GM12891 (cell line): ENCODE data around the gene RPL9.
"Not testable (repeated sequence)": the region's sequence is repeated elsewhere in the genome, so short reads cannot be mapped to it uniquely, and the experiment has no call there.

Source experiments
- DNase-seq: peaks from one replicate; pipeline ENCODE4 v3.0.0; 2011; ENCODE audit warnings: low spot score; ENCODE audit not compliant: insufficient read length
- FAIRE-seq: peaks from 2 replicates; lab custom pipeline; 2011; peaks lifted over from hg19 to GRCh38; lab: Jason Lieb, UNC
- PAX5 ChIP-seq: IDR thresholded peaks from 2 replicates; pipeline ENCODE4 v1.6.1; 2011; ENCODE audit warnings: low read length, moderate library complexity, mild to moderate bottlenecking; ENCODE audit not compliant: insufficient read depth, severe bottlenecking
- POLR2A ChIP-seq: IDR thresholded peaks from 2 replicates; pipeline ENCODE4 v1.6.1; 2011; ENCODE audit warnings: low read depth, low read length, control low read depth
- POLR2AphosphoS5 ChIP-seq: IDR thresholded peaks from 2 replicates; pipeline ENCODE4 v1.6.1; 2011; ENCODE audit warnings: low read depth, low read length, control low read depth
- POU2F2 ChIP-seq: IDR thresholded peaks from 2 replicates; pipeline ENCODE4 v1.6.1; 2011; ENCODE audit warnings: low read depth, mild to moderate bottlenecking, control low read depth, low read length, moderate library complexity
- SPI1 ChIP-seq: IDR thresholded peaks from 2 replicates; pipeline ENCODE4 v1.6.1; 2011; ENCODE audit warnings: low read depth, low read length, control low read depth
- TAF1 ChIP-seq: IDR thresholded peaks from 2 replicates; pipeline ENCODE4 v1.6.1; 2011; ENCODE audit warnings: low read depth, low read length, control low read depth

Gene RPL9

DNA sequence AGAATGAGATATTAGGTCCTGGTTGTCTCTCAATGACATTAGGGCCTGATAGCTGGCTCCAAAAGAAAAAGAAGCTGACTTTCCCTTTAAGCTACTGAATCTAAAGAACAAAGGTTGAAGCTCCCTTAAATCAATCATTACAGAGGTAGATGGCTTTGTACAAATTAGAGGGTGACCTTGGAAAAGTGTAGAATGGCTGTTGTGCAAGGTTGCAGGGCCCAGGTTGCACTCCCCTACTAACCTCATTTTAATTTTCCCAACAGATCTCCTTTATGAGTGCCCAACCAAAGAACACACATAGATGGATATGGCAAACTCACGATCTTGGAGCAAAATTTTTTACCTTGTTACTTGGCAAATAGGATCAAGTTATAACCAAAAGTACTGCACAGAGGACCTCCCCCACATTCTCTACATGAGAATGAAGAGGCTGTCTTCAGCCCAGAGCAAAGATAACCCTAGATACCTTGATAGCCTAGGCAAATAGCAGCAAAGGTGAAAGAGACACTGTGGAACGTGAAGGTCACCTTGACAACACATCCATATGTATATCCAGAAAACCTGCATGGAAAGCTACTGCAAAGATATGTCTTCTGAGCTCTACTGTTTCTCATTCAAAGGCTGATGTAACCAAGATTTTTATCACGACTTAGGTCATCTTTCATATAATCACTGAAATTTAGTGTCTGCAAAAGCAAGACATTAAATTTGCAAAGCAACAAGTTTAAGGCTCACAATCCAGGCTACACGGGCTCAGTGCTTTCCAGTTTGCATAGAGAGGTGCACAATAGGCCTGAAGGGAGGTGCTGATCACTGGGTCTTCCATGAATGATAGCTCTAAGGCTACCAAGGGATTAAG is 29.0 kb downstream of the RPL9 start:
- FAIRE-seq: no peak
- DNase-seq: no peak
- no peak for TF ChIP-seq POU2F2
- no peak for TF ChIP-seq SPI1
- no peak for TF ChIP-seq TAF1
- no peak for TF ChIP-seq POLR2AphosphoS5
- no peak for TF ChIP-seq PAX5
- TF ChIP-seq POLR2A: no peak

GRCh38 chr4:39427520-39428114 is 31.1 kb downstream of the RPL9 start:
- FAIRE-seq: no peak
- no peak for TF ChIP-seq SPI1
- TF ChIP-seq PAX5: no peak
- no peak for TF ChIP-seq TAF1
- no peak for TF ChIP-seq POLR2AphosphoS5
- no peak for TF ChIP-seq POLR2A
- no peak for TF ChIP-seq POU2F2
- DNase-seq: no peak

DNA sequence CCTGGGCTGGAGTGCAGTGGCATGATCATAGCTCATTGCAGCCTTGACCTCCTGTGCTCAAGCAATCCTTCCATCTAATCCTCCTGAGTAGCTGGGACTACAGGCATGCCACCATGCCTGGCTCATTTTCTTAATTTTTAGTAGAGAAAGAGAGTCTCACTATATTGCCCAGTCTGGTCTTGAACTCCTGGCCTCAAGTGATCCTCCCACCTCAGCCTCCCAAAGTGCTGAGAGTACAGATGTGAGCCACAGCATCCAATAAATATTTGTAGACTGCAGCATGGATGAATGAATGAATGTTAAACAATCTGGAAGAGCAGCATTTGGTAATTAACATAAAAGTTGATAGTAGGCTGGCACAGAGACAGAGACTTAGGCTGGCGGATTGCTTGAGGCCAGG is 32.0 kb downstream of the RPL9 start:
- DNase-seq (no peak), FAIRE-seq (no peak)
- no peak for TF ChIP-seq TAF1
- no peak for TF ChIP-seq SPI1
- no peak for TF ChIP-seq PAX5
- no peak for TF ChIP-seq POU2F2
- TF ChIP-seq POLR2AphosphoS5: no peak
- TF ChIP-seq POLR2A: no peak

GRCh38 chr4:39425297-39425696 is 33.4 kb downstream of the RPL9 start:
- FAIRE-seq, DNase-seq: not testable (repeated sequence)

DNA sequence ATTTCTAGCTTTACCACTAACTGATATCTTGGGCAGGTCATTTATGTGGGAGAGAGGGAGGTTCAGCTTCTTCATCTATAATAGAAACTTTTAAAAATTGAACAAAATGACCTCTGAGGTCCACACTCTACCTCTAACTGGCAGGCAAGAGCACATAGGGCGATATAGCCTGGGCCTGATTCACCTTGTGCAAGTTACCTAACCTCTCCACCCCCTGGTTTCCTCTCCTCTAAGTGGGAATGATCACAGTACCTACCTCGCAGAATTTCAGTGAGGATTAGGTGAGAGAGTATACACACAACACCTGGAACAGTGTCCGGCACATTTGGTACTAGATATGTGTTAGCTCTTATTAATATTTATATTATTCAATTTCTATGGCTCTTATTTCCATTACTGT is 36.5 kb downstream of the RPL9 start:
- DNase-seq (no peak), FAIRE-seq (no peak)
- no peak for TF ChIP-seq POU2F2
- no peak for TF ChIP-seq PAX5
- TF ChIP-seq SPI1: no peak
- TF ChIP-seq POLR2A: no peak

GRCh38 chr4:39415678-39416283 is 42.9 kb downstream of the RPL9 start:
- TF ChIP-seq POLR2AphosphoS5: no peak
- no peak for TF ChIP-seq POU2F2
- TF ChIP-seq TAF1: no peak
- no peak for TF ChIP-seq SPI1
- TF ChIP-seq POLR2A: no peak
- no peak for TF ChIP-seq PAX5
- DNase-seq (no peak), FAIRE-seq (no peak)

DNA sequence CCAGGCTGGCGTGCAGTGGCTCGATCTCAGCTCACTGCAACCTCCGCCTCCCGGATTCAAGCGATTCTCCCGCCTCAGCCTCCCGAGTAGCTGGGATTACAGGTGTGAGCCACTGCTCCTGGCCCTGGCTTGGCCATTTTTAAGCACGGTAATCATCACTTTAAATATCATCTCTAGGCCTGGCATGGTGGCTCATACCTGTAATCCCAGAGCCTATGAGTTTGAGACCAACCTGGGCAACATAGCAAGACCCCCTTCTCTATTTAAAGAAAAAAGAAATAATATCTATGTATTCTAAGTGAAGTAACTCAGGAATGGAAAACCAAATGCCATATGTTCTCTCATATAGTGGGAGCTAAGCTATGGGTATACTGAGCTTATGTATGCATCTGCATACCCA is 47.2 kb downstream of the RPL9 start:
- not testable (repeated sequence) for DNase-seq, FAIRE-seq

GRCh38 chr4:39410415-39410814 is 48.3 kb downstream of the RPL9 start:
- DNase-seq (no peak), FAIRE-seq (no peak)
- TF ChIP-seq POLR2AphosphoS5 (no peak), TAF1 (no peak), POU2F2 (no peak), PAX5 (no peak), POLR2A (no peak), SPI1 (no peak)

GRCh38 chr4:39407584-39407885 is 51.2 kb downstream of the RPL9 start:
- DNase-seq: no peak
- FAIRE-seq: no peak
- TF ChIP-seq POU2F2: no peak
- no peak for TF ChIP-seq SPI1
- TF ChIP-seq POLR2A: no peak
- no peak for TF ChIP-seq PAX5
- no peak for TF ChIP-seq POLR2AphosphoS5
- no peak for TF ChIP-seq TAF1
